Bronchial epithelial cell (primary cell): ENCODE measurements around the gene KLHL2. TPM values are rescaled to one million over a fixed set of nuclear protein-coding genes. Genes with fewer than 3 reads are reported as not detected.
A peak's percentile ranks its signal among the peaks of the same experiment; 100 is the strongest.
"Not testable (repeated sequence)": the region's sequence is repeated elsewhere in the genome, so short reads cannot be mapped to it uniquely, and the experiment has no call there.

ENCODE experiments used
- DNase-seq: peaks from one replicate; pipeline ENCODE4 v3.0.0-alpha.2; 2010; ENCODE audit warnings: low read depth
- FAIRE-seq: peaks from 2 replicates; lab custom pipeline; 2011; peaks lifted over from hg19 to GRCh38; lab: Jason Lieb, UNC
- H3K27me3 ChIP-seq: 2 replicates; pipeline ENCODE4 v1.5.1; 2011; ENCODE audit warnings: low read length; ENCODE audit not compliant: control insufficient read depth, insufficient read depth
- H3K36me3 ChIP-seq: 2 replicates; pipeline ENCODE4 v1.5.1; 2011; ENCODE audit warnings: low read length; ENCODE audit not compliant: control insufficient read depth, insufficient read depth
- H3K4me3 ChIP-seq: 2 replicates; pipeline ENCODE4 v1.5.1; 2011; ENCODE audit warnings: mild to moderate bottlenecking, low read depth, low read length, control low read depth
- total RNA-seq: library from RNA; depleted of rRNA; stranded (reverse); fragments of >200 nt; gene quantifications from 2 replicates; pipeline ENCODE4 v1.2.1, GENCODE V29; 2014
- TF ChIP-seq, protein P1 (sequence below): IDR thresholded peaks from 2 replicates; pipeline ENCODE4 v1.5.1; 2011; ENCODE audit warnings: mild to moderate bottlenecking, moderate library complexity, low read length, control low read depth, inconsistent platforms; ENCODE audit not compliant: insufficient read depth, severe bottlenecking

Gene KLHL2
- total RNA-seq, 1 donor from 2014 or later = 49.2 TPM

DNA sequence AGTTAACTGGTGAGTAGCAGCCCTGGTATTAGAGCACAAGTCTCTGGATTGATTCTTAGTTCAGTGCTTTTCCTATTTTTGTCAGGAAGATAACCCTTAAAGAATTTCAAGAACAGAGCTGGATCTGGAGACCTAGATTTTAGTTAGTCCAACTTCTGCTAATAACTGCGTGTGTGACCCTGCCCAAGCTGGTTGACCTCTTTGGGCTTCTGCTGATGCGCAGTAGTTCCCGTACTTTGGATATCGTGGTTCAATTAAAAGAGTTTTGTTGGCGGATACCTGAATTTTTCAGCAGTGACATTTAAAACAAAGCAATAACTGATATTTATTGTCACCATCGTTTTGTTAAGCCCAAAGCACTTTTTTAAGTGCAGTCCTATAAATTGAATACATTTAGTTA is 129.4 kb downstream of the KLHL2 start:
- FAIRE-seq = no peak
- Histone ChIP-seq H3K4me3 (no peak overlapping the region), H3K27me3 (no peaks in the 10 kb centered on the region), H3K36me3 (peaks cover 11% of the 10 kb centered on the region)
- TF ChIP-seq, protein P1, sequence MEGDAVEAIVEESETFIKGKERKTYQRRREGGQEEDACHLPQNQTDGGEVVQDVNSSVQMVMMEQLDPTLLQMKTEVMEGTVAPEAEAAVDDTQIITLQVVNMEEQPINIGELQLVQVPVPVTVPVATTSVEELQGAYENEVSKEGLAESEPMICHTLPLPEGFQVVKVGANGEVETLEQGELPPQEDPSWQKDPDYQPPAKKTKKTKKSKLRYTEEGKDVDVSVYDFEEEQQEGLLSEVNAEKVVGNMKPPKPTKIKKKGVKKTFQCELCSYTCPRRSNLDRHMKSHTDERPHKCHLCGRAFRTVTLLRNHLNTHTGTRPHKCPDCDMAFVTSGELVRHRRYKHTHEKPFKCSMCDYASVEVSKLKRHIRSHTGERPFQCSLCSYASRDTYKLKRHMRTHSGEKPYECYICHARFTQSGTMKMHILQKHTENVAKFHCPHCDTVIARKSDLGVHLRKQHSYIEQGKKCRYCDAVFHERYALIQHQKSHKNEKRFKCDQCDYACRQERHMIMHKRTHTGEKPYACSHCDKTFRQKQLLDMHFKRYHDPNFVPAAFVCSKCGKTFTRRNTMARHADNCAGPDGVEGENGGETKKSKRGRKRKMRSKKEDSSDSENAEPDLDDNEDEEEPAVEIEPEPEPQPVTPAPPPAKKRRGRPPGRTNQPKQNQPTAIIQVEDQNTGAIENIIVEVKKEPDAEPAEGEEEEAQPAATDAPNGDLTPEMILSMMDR = no peak
- no peak for DNase-seq

DNA sequence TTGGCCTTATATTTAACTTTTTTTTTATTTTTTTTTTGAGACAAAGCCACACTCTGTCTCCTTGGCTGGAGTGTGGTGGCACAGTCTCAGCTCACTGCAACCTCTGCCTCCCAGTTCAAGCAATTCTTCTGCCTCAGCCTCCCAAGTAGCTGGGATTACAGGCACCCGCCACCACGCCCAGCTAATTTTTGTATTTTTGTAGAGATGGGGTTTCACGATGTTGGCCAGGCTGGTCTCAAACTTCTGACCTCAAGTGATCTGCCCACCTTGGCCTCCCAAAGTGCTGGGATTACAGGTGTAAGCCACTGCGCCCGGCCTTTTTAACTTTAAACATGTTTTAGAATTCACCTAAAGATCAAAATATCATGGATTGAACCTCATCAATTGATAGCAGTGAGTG is 135.0 kb downstream of the KLHL2 start:
- not testable (repeated sequence) for DNase-seq, H3K27me3 ChIP-seq, H3K36me3 ChIP-seq, H3K4me3 ChIP-seq, FAIRE-seq

DNA sequence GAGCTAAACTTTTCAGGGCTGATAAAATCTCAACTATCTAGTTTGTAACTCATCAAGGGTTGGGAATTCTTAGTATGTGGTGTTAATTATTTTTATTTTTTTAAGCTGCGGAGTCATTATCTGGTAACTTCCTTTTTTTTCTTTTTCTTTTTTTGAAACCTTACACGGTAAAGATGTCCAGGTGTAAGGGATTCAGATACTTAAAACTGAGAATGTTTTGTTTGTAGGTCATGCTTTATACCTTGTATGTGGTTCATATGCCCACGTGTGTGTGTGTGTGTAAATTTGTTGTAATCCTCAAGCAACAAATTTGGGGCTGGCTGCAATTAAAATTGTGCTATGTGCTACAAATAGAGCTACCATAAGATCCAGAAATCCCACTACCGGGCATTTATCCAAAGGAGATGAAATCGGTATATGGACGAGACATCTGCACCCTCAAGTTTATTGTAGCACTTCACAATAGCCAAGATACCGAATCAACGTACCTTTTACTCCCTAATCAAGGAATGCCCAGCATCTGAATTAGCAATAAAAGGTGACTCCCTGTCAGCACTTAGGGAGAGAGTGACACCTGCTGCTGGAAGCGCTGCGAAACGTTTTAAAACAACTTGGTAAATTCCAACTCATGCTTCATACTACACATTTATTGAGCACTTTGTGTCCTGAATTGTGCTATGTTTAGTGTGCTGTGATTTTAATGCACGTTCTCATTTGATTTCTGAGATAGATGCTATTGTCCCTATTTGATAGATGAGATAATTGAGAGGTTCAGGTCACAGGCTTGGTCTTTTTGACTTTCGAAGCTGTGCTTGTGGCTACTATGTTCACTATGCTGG is 136.2 kb downstream of the KLHL2 start:
- DNase-seq = peak; percentile 44
- no peaks in the 10 kb centered on the region for H3K27me3 ChIP-seq
- peaks cover 5% of the 10 kb centered on the region for H3K36me3 ChIP-seq
- TF ChIP-seq, protein P1 = peak; percentile 32
- H3K4me3 ChIP-seq = no peak overlapping the region
- FAIRE-seq = no peak

DNA sequence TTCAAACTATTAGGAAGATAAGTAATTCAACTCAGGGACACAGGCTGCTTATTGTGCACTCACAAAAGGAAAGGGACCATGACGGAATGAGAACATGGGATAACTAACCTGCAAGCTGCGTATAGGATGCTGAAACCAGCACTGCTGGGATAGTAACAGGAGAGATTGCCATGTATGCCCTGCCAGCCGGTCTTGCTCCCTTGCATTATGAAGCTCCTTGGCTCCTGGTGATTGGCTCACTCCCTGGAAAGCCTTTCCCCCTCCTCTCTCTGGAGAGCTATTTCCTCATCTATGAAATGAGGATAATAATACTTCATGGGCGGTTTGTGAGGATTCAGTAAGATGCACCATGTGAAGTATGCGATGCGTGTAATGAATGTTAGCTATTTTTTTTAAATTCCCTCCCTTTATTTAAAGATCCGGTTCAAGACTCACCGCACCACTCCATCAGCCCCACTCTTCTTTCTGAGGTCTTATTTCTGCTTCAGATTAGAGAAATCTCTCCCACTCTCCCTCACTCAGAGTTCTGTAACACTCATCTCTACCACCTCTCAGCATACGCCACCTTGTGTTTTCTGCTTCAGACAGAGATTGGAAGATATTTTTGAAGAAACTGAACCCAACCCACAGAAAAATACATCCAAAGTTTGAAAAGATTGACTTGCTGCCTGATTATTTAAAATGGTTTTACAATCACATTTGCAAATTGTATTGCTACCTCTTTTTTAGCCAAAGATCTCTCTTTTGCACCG is 138.5 kb downstream of the KLHL2 start:
- no peak for DNase-seq

DNA sequence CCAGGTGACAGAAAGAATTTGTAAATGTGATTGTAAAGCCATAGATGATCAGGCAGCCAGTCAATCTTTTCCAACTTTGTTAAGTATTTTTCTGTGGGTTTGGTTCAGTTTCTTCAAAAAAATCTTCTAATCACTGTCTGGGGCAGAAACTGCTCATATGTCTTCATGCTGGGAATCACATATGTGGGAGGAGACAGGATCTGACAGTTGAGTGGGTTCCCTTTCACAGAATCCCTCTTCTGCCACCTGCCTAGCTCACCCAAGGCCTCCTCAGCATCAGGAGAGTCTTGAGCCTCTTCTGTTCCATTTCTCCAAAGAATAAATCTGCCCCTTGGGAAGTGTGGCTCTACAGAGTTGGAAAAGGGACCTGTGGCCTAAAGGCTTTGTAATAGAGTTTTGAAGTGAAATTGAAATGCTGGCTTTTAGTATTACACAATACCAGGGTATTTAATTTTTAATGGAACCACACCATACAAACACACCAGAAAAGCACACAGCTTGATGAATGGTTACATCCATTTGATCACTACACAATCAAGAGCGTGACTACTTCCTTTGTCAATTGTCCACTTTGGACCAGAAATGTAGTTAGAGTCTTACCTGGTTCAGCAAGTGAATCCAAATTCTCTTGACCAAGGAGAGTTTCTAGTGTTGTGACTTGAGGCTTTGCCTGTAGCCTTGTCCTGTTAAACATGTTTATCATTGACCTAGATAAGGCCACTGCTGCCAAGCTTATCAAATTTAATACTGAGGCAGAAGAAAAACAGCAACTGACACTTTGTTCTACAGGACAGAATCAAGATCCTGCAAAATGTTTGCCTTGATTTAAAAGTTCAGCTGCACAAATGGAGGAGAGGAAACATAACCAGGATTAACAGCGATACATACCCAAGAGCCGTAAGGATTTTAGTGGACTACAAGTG is 140.5 kb downstream of the KLHL2 start:
- DNase-seq (no peak), FAIRE-seq (no peak)
- Histone ChIP-seq H3K27me3 (no peaks in the 10 kb centered on the region), H3K4me3 (no peak overlapping the region), H3K36me3 (no peaks in the 10 kb centered on the region)
- TF ChIP-seq, protein P1 = no peak

More for the DNA sequence above, 138.5 kb downstream of the KLHL2 start:
- TF ChIP-seq, protein P1 = no peak
- Histone ChIP-seq H3K4me3 (no peak overlapping the region), H3K36me3 (no peaks in the 10 kb centered on the region), H3K27me3 (no peaks in the 10 kb centered on the region)
- no peak for FAIRE-seq
